HuH-7.5 (cell line): Measurements from ENCODE around the gene ROBO1.

ENCODE experiments used
- DNase-seq: peaks from one replicate; pipeline ENCODE4 v3.0.0; 2011; ENCODE audit warnings: low spot score

ROBO1 gene

DNA sequence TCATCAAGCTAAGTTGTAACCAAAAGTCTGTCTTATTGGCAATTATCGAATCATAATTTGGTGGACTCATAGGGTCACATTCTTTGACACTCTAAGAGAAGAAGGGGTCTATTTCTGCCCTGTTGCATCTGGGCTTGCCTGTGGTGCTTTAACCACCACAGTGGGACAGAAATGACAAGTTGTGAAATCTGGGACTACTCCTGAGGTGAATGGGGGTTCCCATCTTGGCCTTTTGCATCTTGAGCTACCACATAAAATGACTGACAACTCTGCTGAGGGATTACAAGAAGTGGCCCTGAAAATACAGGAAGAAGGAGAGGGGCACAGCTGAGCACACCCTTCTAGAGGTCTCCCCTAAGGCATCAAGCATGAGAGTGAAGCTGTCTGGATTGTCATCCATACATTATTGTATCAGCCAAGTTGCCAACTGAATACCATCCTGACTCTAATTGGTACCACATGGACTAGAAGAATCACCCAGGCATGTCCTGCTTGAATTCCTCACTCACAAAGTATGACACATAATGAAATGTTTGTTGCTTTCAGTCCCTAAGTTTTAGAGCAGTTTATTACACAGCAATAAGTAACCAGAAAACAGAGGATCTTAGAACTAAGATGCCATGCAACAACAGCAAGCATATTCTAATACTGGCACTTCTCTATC lies 306.5 kb downstream of the ROBO1 start:
- DNase-seq = no peak

DNA sequence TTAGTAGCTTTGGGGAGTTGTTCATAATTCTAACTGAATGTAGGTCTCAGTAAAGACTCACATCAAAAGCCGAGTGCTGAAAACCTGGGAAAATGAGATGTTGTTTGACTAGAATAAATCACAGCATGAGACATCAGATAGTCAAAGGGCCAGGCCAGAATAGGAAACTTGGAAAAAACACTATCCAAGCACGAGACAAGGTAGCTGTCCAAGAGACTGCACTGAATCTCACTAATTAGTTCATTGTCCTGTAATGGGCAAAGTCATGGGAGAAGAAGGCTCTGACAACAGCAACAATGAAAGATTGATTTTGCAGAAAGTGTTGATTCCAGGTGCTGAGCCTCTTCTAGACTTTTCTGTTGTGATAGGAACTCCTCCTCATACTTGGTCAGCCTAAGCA lies 314.2 kb downstream of the ROBO1 start:
- DNase-seq = no peak

DNA sequence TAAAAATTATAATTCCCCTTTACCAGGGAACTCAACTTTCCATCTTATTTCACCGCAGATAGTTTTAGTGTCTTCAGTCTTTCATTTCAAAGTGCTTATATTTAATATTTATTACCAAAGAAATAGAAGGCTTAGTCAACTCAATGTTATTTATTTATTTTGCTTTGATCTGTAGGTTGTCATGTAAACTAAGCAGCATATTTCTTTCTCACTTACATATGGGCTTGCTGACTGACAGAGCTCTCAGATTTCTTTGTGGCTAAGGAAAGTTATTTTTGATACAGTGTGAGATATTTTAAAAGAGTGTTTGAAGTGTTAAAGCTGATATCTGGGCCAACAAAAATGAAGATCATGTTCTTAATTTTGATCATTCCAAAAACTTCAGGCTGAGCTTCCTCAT lies 331.4 kb downstream of the ROBO1 start:
- DNase-seq = no peak

DNA sequence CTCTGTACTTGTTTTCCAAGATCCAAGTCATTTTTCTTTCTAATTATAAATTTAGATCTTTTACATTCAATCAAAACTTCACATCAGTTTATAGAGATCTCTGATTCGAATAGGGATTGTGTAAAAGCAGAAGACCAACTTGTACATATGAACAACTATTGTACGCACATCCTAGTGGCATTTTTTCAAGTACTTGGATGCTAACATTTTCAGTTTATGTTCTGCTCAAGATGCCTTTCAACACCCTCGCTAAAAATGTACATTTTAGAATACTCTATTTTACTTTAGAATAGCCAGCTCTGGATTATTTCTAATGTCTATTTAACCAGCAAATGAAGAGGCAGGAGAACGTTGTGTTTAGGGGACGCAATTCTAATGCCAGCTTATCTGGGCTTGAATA lies 340.7 kb downstream of the ROBO1 start:
- no peak for DNase-seq

DNA sequence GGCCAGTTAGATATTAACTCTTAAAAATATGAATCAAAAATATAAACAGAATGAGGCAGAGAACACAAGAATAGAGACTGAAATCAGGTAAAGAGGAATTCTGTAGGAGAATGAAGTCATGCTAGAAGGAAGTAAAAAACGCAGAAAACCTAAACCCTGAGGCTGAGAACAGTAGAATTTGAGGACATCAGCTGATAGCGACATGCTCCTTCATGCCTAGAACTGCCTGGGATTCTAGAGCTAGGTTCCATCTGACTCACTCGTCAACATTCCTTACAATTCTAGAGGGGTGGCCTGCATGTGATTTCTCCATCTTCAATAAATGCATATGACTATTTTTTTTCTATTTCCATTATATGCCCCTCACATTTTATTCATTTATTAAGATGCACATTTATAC lies 343.0 kb downstream of the ROBO1 start:
- no peak for DNase-seq

DNA sequence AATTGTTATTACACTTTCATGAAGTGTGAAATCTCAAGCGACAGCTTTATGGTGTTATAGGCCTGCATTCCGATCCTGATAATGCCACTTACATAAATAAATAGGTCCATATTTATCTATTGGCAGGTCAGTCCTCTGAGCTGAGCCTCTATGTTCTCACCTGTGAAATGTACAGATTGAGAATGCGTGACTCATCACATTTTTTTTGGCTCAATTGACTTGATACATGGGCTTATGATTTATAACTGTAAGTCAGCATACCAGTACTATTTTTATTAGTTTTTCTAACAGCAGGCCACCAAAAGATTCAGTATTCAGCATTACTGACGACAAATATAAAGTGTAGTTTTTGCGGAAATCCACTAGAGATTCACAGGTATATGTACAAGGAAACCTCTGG lies 344.4 kb downstream of the ROBO1 start:
- no peak for DNase-seq

DNA sequence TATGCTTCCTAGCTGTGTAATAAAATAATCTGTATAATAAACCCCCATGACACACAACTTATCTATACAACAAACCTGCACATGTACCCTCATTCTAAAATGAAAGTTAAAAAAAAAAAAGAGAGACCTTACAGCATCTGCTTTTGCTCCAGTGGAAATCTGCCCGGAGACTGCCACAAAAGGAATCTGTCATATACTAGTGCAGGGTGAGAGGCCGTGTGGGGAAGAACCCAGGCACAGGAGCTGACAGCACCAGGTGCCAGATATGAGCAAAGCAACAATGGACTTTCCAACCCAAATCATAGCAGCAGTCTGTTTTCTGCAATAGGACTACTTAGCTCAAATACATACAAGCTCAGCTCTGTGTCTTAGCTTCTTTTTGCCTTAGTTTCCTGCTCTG lies 346.5 kb downstream of the ROBO1 start:
- no peak for DNase-seq

DNA sequence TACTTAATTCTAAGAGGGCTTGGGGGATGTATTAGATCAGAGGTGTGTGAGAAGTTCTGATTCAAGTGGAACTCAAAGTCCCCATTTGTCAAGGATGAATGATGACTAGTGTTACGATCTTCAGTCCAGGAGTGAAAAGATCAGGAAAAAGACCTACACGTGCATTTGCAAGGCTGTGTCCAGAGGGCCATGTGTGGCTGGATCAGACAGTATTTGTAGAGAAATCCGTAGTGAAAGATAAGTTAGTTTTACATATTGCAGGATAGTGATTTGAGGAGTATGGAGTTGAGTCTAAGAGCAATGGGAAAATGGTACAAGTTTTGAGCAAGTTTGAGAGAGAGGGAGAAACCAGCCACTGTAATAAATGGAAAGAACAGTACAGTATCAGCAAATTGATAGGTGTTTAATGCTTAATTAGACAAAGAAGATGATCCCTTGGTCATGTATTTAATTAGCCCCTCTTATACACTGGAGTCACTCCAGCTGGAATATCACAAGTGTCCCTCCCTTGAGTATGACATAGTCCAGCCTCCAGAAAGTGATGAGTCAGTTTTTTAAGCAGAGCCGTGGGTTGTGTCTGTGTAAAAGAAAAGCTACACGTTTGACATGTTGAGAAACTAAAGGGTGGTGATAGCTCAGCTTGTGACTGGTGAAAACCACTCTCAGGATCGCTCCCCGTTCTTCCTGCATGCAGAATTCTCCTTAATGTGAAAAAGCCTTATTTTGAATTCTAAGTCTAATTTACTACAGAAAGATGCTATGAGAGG lies 348.8 kb downstream of the ROBO1 start:
- DNase-seq = no peak

DNA sequence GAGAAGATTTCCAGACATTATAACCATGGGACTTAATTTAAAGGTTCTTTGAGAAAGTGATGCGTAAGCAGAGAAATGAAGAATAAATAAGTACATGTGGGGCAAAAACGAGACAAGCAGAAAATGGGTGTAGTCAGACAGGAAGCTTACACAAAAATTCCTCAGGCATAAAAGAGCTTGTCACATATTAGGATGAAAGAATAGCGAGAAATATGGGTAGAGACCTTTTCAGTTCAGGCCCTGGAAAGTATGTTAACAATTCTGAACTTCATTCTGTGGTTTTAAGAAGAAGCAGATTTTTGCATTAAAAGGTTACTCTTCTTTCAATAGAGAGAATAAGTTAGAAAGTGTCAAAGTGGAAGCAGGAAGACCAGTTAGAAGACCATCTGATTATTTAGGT lies 352.4 kb downstream of the ROBO1 start:
- DNase-seq = no peak

DNA sequence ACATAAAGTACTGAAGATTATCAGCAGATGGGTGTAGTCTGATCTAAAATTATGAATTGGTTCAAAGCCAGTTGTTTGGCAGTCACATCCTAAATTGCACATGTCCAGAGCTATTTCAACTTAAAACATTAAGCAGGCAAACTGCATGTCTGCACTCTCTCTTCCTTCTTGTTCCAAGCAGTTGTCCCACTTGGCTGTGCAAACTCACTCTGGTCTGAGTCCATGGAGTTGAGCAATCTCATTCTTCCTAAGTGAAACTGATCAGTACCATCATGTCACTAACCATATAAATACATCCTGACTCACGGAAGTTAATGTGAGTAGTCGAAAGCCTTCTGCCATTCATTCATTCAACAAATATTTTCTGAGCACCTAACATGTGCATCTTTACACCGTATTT lies 353.0 kb downstream of the ROBO1 start:
- DNase-seq = no peak

DNA sequence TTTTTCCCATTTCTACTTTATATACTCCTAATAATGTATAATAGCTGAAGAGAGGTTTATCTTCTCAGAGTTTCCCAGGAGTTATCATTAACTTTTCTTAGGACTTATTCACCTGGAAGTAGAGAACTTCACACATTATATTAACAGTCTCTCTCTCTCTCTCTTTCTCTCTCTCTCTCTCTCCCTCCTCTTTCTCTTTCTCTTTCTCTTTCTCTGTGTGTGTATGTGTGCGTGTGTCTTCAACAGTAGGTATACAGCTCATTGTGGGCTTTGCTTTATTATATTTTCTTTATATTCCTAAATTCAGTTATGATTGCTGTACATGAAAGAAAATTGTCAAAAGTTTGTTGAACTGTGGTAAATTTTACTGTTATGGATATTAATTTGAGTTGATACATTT lies 353.8 kb downstream of the ROBO1 start:
- no peak for DNase-seq

DNA sequence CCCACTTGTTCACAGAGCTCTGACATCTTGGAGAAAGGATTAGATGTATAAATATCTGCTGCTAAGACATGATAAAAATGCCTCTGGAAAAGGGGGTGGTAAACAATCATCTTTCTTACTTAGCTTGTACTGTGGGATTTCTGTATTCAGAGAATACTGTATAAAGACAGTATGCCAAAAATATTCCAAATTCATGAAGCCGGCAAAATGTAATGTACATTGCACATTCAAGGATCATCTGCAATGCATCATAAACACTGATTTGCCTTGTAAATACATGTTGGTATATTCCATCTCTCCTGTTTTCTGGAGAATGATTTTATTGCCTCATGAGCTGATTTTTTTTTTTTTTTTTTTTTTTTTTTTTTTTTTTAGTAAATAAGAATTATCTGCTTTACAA lies 355.3 kb downstream of the ROBO1 start:
- DNase-seq = no peak

DNA sequence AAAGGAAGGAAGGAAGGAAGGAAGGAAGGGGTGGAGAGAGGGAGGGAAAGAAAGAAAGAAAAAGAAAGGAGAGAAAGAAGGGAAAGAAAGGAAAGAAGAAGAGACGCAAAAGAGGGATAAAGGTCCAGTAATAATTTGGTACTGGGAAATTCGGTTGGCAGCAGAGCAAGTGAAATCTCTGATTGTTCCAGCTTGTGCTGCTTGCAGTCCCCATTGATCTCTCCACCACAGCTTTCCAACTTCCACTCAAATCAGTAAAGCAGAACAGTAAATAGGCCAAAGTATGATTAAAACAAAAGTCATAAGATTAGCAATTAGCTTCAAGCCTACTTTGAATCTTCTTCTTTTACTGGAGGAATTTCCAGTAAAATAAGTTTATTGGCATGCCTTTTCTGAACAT lies 357.2 kb downstream of the ROBO1 start:
- DNase-seq = no peak

DNA sequence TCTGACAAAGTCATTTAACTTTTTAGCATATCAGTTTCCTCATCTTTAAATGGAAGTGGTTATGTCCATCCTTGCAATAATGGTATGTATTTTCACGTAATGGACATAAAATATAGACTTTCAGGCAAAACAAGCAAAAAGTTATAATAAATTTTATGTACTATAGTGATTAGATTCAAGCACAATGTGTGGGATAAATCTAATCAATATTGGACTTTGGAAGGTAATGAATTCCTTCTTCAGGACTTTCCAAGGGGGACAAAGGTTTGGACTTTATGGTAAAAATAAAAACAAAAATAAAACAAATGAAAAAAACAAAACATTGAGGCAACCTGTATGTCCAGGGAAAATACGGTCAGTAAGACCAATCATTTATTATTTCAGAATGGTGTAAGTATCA lies 357.7 kb downstream of the ROBO1 start:
- DNase-seq = no peak

DNA sequence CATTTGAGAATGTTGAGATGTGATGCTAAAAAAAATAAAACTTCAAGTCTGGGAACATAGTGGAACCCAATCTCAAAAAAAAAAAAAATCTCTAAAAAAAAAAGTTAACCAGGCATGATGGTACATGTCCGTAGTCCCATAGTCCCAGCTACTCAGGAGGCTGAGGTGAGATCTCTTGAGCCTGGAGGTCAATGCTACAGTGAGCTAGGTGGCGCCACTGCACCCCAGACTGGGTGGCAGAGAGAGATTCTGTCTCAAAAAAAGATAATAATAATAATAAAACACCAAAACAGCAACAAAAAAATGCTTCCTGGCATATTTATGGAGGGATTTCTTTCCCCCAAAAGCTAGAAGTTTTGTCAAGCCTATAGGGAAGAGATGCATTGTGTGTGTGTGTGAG lies 361.6 kb downstream of the ROBO1 start:
- no peak for DNase-seq

DNA sequence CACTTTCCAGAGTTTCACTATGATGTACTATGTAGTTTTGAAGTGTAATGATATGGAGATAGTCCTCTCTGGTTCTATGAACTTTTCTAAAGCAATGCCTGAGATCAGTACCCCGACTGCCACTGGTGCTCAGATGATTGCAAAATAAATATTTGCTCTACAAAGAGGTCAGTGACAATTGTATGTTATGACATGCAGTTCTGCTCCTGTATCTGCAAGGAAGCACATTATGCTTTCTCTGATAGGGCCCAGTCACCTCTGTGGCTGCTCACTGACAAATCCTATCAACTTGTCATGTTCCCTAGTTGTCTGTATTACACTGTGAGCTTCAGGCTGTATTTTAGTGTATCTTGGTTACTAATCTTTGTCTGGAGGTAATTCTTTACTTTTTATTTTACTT lies 362.6 kb downstream of the ROBO1 start:
- DNase-seq = peak; percentile 2

DNA sequence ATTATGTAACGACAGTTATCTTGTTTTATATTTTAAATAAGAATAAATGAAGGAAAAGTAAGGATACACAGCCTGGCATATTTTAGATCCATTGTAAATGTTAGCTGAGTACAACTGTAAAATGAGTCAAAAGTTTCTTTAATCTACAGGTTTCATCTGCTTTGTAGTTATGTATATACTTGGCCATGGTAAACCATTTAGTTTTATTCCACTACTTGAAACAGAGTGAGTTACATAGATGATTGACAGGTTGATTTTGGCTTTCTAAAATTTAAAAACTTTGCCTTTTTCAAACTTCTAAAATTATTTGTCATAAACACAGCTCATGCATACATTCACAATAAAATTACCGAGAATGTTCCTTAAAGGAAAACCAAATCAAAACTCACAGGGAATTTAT lies 371.2 kb downstream of the ROBO1 start:
- DNase-seq = no peak

DNA sequence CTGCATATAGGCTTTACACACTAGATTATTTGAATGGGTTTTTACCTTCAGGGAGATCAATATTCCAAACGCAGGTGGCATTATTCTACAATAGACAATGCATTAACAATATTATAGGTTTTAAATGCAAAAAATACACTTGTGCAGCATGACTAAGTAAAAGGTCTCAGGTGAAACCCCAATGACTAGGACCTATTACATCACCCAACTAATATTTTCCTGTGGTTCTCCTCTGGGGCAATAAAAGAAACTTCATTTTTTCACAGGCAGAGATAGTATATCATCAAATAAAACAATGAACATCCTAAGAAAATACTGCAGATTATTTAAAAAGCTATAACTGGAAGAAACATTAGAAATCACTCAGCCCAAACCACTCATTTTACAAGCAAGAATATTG lies 375.3 kb downstream of the ROBO1 start:
- no peak for DNase-seq

DNA sequence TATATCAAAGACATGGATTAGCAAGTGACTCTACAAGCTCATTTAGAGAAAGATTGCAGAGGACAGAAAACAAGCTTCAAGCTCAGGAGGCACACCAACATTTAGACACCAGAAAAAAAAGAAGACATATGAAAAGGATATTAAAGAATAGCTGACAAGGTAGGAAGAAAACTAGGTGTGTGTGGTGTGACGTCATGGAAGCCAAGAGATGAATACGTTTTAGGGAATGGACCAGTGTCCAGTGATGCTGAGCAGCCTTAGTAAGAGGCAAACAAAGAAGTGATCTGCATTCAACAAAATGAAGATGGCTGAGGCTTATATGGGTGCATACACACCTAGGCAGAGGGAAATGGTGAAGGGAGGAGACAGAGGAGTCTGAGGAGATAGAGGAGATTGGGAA lies 377.4 kb downstream of the ROBO1 start:
- DNase-seq = no peak

DNA sequence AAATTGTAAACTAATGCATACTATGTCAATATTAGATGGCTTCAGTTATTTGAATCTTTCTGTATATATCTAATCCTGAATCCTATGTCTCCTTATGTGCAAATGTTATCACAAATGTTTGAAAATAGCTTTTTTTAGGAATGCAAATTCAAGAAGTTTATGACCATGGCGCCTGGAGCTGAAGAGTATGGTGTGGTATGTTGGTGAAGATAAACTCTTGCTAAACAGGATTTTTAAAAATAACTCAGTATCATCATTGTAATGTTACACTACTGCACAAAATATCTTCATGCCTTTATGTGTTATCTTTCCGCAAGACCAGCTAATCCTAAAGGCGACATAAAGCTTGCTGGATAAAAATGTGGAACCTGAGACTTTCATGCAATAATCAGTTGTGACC lies 382.6 kb downstream of the ROBO1 start:
- DNase-seq = no peak

DNA sequence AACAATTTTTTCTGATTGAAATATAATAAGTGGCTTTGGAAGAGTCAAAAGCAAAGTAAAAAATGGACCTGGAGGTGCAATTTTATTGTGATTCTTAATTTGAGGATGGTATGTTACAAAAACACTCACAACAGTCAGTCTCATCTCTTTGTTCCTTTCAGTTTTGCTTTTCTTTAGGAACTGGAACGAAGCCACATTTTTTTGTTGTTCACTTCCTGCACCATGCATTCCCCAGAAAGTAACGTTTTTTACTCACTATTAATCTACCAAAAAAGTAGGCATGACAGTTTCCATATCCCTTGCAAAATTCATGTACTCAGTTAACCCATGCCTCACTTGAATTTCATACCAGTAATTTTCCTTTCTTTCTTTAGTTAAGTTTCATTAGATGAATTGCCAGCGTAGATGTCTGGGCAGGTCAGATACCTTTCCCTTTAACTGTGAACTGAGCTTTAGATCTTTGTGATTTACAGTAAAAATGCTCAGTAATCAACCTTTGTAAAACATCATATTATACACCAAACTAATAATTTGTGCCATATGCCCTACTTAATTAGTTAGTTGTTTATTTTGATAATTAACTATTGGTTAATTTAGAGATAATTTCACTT lies 384.3 kb downstream of the ROBO1 start:
- no peak for DNase-seq

DNA sequence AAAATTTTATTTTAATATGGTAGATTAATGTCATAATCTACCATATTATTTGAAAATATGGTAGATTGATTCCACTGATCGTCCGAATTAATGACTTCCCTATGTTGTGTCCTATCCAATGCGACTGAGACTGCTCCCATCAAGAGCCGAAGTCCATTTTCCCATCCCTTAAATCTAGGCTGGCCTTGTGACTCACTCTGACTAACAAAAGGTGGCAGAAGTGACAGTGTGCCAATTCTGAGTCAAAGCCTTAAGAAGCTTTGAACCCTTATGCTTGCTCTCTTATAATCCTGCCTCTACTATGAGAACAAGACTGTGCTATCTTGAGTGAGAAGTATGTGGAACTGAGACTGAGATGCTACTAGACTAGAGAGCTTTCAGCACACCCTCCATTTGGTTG lies 387.2 kb downstream of the ROBO1 start:
- DNase-seq = no peak

DNA sequence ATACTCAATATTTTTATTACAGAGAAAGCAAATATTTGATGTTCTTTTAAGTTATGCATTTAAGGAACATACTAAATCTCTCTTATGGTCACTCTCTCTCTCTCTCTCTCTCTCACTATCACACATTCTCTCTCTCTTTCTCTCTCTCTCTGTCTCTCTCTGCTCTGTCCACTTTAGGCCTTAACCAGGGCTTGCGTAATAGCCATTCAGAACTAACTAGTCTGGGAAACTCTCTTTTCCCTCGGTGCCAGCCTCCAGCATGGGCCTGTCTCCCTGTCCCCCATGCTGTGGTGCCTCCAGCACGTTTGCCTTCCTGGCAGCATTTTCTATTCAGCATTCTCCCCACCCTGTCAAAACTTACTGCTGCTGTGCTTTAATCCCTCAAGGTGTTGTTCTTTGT lies 389.7 kb downstream of the ROBO1 start:
- DNase-seq = no peak

DNA sequence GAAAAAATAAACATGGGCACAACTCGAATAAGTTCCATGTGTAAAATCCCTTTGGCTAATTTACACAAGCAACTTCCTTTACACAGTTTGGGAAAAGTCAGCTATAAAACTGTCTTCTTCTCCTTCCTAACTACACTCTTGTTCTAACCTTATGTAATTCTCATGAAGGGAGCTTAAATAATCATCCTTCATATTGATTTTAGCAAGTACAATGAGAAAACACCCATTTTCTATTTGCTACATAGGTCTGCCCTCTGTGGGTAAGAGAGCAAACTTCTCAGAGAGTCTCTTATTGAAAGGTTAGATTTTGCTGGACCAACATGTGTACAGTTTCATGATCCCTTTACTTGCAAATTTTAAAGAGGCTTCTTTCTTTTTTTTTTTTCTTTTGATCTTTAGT lies 398.5 kb downstream of the ROBO1 start:
- no peak for DNase-seq
